Right atrium auricular region (tissue), 2 donors: ENCODE measurements around the gene NOPCHAP1. TPM values are rescaled to one million over a fixed set of nuclear protein-coding genes. Genes with fewer than 3 reads are reported as not detected.
"Not testable (repeated sequence)": the region's sequence is repeated elsewhere in the genome, so short reads cannot be mapped to it uniquely, and the experiment has no call there.

Experiments
- DNase-seq: peaks from one replicate; pipeline ENCODE4 v3.0.0-alpha.2; 2019; ENCODE audit warnings: low spot score
- H3K27ac ChIP-seq, 2 donors: fragments of 200-600 bp; sonication (generic); 1 replicate in 1 of 2; 2 replicates in 1 of 2; pipeline ENCODE4 v1.5.1; 2016 to 2019
- H3K27me3 ChIP-seq, 2 donors: fragments of 200-600 bp; sonication (generic); one replicate each; pipeline versions ENCODE4 v1.5.1 to v1.6.0; 2017 to 2019
- H3K36me3 ChIP-seq: fragments of 200-600 bp; sonication (generic); one replicate; pipeline ENCODE4 v1.5.1; 2016
- H3K4me1 ChIP-seq, 2 donors: fragments of 200-600 bp; sonication (generic); one replicate each; pipeline versions ENCODE4 v1.5.1 to v1.6.0; 2017 to 2019
- H3K4me3 ChIP-seq, 2 donors: fragments of 200-600 bp; sonication (generic); 1 replicate in 1 of 2; 2 replicates in 1 of 2; pipeline ENCODE4 v1.5.1; 2017 to 2019; ENCODE audit warnings: mild to moderate bottlenecking in 1 of 2, moderate library complexity in 1 of 2
- H3K9me3 ChIP-seq, 2 donors: fragments of 200-600 bp; sonication (generic); one replicate each; pipeline ENCODE4 v1.5.1; 2019
- total RNA-seq, 2 donors: library from RNA; depleted of rRNA; stranded (reverse); fragments of >200 nt; gene quantifications; one replicate each; pipeline ENCODE4 v1.1.0, GENCODE V29; 2016
- TF ChIP-seq, protein P1 (sequence below), 2 donors: fragments of 200-600 bp; sonication (generic); IDR thresholded peaks; one replicate each; pipeline ENCODE4 v1.5.1; 2019; ENCODE audit warnings: antibody characterized with exemption in 2 of 2

NOPCHAP1 gene
- total RNA-seq: 1 to 10 TPM; 1.9 to 3.7 TPM

GRCh38 chr12:104986022-104986941, at the start of gene NOPCHAP1:
Gene NOPCHAP1 (plus strand): TSS chr12:104986316. CDS start chr12:104986353, 37 bp downstream.
- H3K4me3 ChIP-seq: peak within 1 kb of the TSS; percentile 85 to 96
- no peaks in the 10 kb centered on the region for H3K9me3 ChIP-seq
- peak; percentile 93 for DNase-seq
- no peaks in the 10 kb centered on the region for H3K27me3 ChIP-seq
- H3K4me1 ChIP-seq: peaks cover 0 to 17% of the 10 kb centered on the region in 2 donors
- TF ChIP-seq, protein P1, sequence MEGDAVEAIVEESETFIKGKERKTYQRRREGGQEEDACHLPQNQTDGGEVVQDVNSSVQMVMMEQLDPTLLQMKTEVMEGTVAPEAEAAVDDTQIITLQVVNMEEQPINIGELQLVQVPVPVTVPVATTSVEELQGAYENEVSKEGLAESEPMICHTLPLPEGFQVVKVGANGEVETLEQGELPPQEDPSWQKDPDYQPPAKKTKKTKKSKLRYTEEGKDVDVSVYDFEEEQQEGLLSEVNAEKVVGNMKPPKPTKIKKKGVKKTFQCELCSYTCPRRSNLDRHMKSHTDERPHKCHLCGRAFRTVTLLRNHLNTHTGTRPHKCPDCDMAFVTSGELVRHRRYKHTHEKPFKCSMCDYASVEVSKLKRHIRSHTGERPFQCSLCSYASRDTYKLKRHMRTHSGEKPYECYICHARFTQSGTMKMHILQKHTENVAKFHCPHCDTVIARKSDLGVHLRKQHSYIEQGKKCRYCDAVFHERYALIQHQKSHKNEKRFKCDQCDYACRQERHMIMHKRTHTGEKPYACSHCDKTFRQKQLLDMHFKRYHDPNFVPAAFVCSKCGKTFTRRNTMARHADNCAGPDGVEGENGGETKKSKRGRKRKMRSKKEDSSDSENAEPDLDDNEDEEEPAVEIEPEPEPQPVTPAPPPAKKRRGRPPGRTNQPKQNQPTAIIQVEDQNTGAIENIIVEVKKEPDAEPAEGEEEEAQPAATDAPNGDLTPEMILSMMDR (IDR thresholded peaks at IDR 0.05): no peak
- H3K36me3 ChIP-seq: no peaks in the 10 kb centered on the region
- peak within 1 kb of the TSS; percentile 72 to 77 for H3K27ac ChIP-seq

DNA sequence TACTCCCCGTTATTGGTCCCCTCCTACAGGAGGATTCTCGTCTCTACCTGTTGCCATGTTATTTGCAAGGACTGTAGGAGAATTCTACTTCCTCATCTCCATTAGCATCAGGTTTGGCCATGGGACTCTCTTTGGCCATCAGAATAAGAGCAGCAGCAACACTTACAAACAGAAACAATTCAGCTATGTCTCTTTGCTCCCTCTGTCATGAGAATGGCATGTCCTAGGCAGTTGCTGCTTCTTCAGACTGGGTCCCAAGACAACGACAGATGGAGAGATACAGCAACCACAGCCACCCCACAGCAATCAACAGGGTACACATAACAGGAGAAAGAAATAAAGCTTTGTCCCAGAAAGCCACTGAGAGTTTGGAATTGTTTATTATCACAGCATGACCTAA, 47.7 kb upstream of the NOPCHAP1 start:
- Histone ChIP-seq H3K4me3 (no peak overlapping the region), H3K9me3 (no peaks in the 10 kb centered on the region), H3K27ac (no peak overlapping the region), H3K4me1 (no peaks in the 10 kb centered on the region), H3K27me3 (no peaks in the 10 kb centered on the region), H3K36me3 (no peaks in the 10 kb centered on the region)
- DNase-seq: no peak
- TF ChIP-seq, protein P1 (IDR thresholded peaks at IDR 0.05): no peak

DNA sequence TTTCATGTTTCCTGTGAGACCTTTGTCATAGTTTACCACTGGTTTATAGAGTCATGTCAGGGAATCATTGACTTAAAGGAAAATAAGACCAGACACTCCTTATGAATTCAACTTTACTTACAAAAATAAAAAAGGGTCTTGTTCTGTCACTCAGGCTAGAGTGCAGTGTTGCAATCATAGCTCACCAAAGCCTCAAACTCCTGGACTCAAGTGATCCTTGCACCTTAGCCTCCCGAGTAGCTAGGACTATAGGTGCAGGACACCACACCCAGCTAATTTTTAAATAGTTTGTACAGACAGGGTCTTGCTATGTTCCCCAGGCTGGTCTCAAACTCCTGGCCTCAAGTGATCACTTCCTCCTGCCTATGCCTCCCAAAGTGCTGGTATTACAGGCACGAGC, 47.0 kb upstream of the NOPCHAP1 start:
- Histone ChIP-seq H3K4me3 (no peak overlapping the region), H3K9me3 (no peaks in the 10 kb centered on the region), H3K27me3 (no peaks in the 10 kb centered on the region), H3K27ac (no peak overlapping the region), H3K4me1 (no peaks in the 10 kb centered on the region), H3K36me3 (no peaks in the 10 kb centered on the region)
- no peak for DNase-seq
- TF ChIP-seq, protein P1 (IDR thresholded peaks at IDR 0.05): no peak

DNA sequence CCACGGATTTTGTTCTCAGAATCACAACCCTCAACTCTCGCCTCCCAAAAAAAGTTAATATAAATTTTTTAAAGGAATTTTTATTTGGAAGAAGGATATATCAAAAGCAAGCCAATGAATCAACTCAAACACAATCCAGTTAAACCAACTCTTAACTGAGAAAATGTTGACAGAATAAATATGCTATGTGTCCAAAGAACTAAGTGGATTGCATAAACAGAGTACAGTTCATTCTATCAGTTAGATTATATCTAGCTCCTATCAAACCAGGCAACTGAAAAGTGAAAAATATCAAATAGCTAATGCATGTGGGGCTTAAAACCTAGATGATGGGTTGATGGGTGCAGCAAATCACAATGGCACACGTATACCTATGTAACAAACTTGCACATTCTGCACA, 44.7 kb upstream of the NOPCHAP1 start:
- TF ChIP-seq, protein P1 (IDR thresholded peaks at IDR 0.05): no peak
- Histone ChIP-seq H3K36me3 (no peaks in the 10 kb centered on the region), H3K4me3 (no peak overlapping the region), H3K9me3 (no peaks in the 10 kb centered on the region), H3K4me1 (no peaks in the 10 kb centered on the region), H3K27me3 (no peaks in the 10 kb centered on the region), H3K27ac (no peak overlapping the region)
- no peak for DNase-seq

DNA sequence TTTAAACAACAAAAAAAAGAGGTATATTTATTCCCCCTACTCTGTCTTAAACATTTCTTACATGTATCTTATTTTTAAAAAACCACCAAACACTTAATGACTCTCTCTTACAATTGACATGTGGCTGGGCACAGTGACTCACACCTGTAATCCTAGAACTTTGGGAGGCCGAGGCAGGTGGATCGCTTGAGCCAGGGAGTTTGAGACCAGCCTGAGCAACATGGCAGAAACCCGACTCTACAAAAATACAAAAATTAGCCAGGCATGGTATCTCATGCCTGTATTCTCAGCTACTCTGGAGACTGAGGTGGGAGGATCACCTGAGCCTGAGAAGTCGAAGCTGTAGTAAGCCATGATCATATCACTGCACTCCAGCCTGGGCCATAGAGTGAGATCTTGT, 44.0 kb upstream of the NOPCHAP1 start:
- Histone ChIP-seq H3K27me3 (no peaks in the 10 kb centered on the region), H3K9me3 (no peaks in the 10 kb centered on the region), H3K4me1 (no peaks in the 10 kb centered on the region), H3K36me3 (no peaks in the 10 kb centered on the region), H3K27ac (no peak overlapping the region), H3K4me3 (no peak overlapping the region)
- DNase-seq: no peak
- TF ChIP-seq, protein P1 (IDR thresholded peaks at IDR 0.05): no peak

- not testable (repeated sequence) for H3K4me1 ChIP-seq, H3K4me3 ChIP-seq, H3K36me3 ChIP-seq, H3K9me3 ChIP-seq, H3K27ac ChIP-seq, DNase-seq, H3K27me3 ChIP-seq
Observed at GRCh38 chr12:104943401-104943800, 42.7 kb upstream of the NOPCHAP1 start.
